ENCODE data around the gene SCNN1A. TPM values are rescaled to one million over a fixed set of nuclear protein-coding genes. Genes with fewer than 3 reads are reported as not detected.

Gene SCNN1A
- total and polyA plus RNA-seq, 2 of the 4 experiments (the other 2 are of a cell fraction): 0.41 TPM; not detected in 1

- no peak overlapping the region for H4K5ac ChIP-seq (ENCODE audit: low read depth, low read length)
- DNase-seq (no peak), ATAC-seq (ENCODE audit: low read depth) (no peak)
- H2AK5ac ChIP-seq (ENCODE audit: low read depth, low read length): no peak overlapping the region
- H4K8ac ChIP-seq (ENCODE audit: low read depth in 2 of 2, low read length in 2 of 2): no peak overlapping the region
- no peak overlapping the region for H2AFZ ChIP-seq (replicated peaks; ENCODE audit: low read length, poor library complexity)
- dilution Hi-C loops (cut with HindIII; ENCODE audit: low sequenced_read_pairs, unreplicated experiment): no loop called here
- peaks cover 12% of the 10 kb centered on the region for H3K36me3 ChIP-seq (ENCODE audit: control insufficient read depth, insufficient read depth, low read length)
- H3K4me1 ChIP-seq (ENCODE audit: control insufficient read depth, insufficient read depth, low read length): peaks cover 23% of the 10 kb centered on the region
- H4K20me1 ChIP-seq (ENCODE audit: insufficient read depth, low read length): peaks cover 6% of the 10 kb centered on the region; the same call in 1 of the 2 replicates
- H3K79me1 ChIP-seq (ENCODE audit: low read depth in 1 of 2, low read length in 2 of 2): peaks cover 7 to 22% of the 10 kb centered on the region in 2 experiments; a peak in 3 of 4 replicates
- no peak for TF ChIP-seq ELK1 (IDR thresholded peaks at IDR 0.05; ENCODE audit: borderline replicate concordance, low read depth, low read length)
- TF ChIP-seq FOS (IDR thresholded peaks at IDR 0.05; ENCODE audit: low read depth, low read length): no peak
- no peak for TF ChIP-seq RCOR1 (IDR thresholded peaks at IDR 0.05; ENCODE audit: insufficient replicate concordance, low read length)
- TF ChIP-seq RFX5 (IDR thresholded peaks at IDR 0.05; ENCODE audit: low read depth, low read length): no peak
- no peak for TF ChIP-seq CEBPB (IDR thresholded peaks at IDR 0.05; ENCODE audit: low read depth, low read length)
- TF ChIP-seq MAFK (IDR thresholded peaks at IDR 0.05; ENCODE audit: low read depth, low read length): no peak
- TF ChIP-seq POLR2A (IDR thresholded peaks at IDR 0.05; ENCODE audit: low read depth, low read length): no peak
- TF ChIP-seq SMC3 (IDR thresholded peaks at IDR 0.05; ENCODE audit: low read depth, low read length): no peak
- TF ChIP-seq RAD21 (IDR thresholded peaks at IDR 0.05; ENCODE audit: low read length): no peak
- TF ChIP-seq MAZ (IDR thresholded peaks at IDR 0.05; ENCODE audit: borderline replicate concordance, low read depth, low read length): no peak
- no peak for TF ChIP-seq CHD1 (IDR thresholded peaks at IDR 0.05; ENCODE audit: low read depth, low read length)
- H3K27me3 ChIP-seq (ENCODE audit: control insufficient read depth, insufficient read depth, low read length): no peaks in the 10 kb centered on the region
- no peak overlapping the region for H2AK9ac ChIP-seq (replicated peaks; ENCODE audit: low read depth, low read length, poor library complexity)
- no peak overlapping the region for H3K56ac ChIP-seq (ENCODE audit: extremely low read depth, insufficient read depth, low read length)
- H3K4me2 ChIP-seq (ENCODE audit: low read depth, low read length): no peak overlapping the region
- intact Hi-C loops (cut with micrococcal nuclease): no loop called here
- H3K9me3 ChIP-seq (ENCODE audit: control insufficient read depth, insufficient read depth, low read length): no peaks in the 10 kb centered on the region
- H3K4me3 ChIP-seq (ENCODE audit: insufficient read depth, low read depth, low read length): no peak overlapping the region
- CTCF ChIA-PET: no interaction called here
- H3K9ac ChIP-seq (ENCODE audit: low read depth, low read length): no peak overlapping the region
- BruUV-seq (replicated peaks): no TSS peak
- H2BK15ac ChIP-seq (ENCODE audit: low read depth, low read length): no peak overlapping the region
- in situ Hi-C loops (cut with MboI; ENCODE audit: low sequenced_read_pairs): no loop called here
- WGBS, 2 experiments (ENCODE audit: extremely low coverage in 2 of 2, insufficient read length in 1 of 2): 90% methylated on average over 2 of the region's 6 CpGs; no CpG with 5 or more reads in 1 of the 2 experiments
- POLR2A ChIA-PET (ENCODE audit: unreplicated experiment): interaction anchor here (0.9 kb wide), 1 partner anchor 13 kb away, joined by 14 read pairs; no protein-coding TSS in a partner anchor
- 0 out of 2 replicates have a peak overlapping the region, but pooled peaks have one; percentile 0 for H2BK120ac ChIP-seq (ENCODE audit: low read depth, low read length)
- no peak overlapping the region for H3K14ac ChIP-seq (replicated peaks; ENCODE audit: low read depth, low read length)
- H4K91ac ChIP-seq (ENCODE audit: insufficient read depth, low read depth, low read length): no peak overlapping the region
- H2BK20ac ChIP-seq (ENCODE audit: low read depth, low read length): no peak overlapping the region
- no peak overlapping the region for H3K23ac ChIP-seq (ENCODE audit: low read depth, low read length)
- no peak overlapping the region for H3K18ac ChIP-seq (ENCODE audit: low read depth, low read length)
- H3K4ac ChIP-seq (ENCODE audit: low read depth, low read length): no peak overlapping the region
- peaks cover 16% of the 10 kb centered on the region; the same call in 1 of the 2 replicates for H3K9me1 ChIP-seq (ENCODE audit: insufficient read depth, low read length)
- no peak overlapping the region for H3K27ac ChIP-seq (ENCODE audit: insufficient read depth, low read length)
- no peak overlapping the region for H2BK5ac ChIP-seq (ENCODE audit: low read depth, low read length, poor library complexity, severe bottlenecking)
Observed at GRCh38 chr12:6321905-6322304, 53.5 kb downstream of the SCNN1A start.

All from IMR-90 (cell line).